Heart right ventricle (tissue), 16 donors: ENCODE data around the gene PCDHGA1. TPM values are rescaled to one million over a fixed set of nuclear protein-coding genes. Genes with fewer than 3 reads are reported as not detected.

Experiments used
- ATAC-seq, 8 donors: fragments of 200-7000 bp; cut with Tn5 transposase; one replicate each; pipeline ENCODE4 v1.9.1; 2020; ENCODE audit warnings: mild to moderate bottlenecking in 8 of 8, moderate library complexity in 8 of 8, moderate number of reproducible peaks in 1 of 8
- DNase-seq, 2 donors: peaks; one replicate each; pipeline ENCODE4 v3.0.0-alpha.2; 2020
- H3K27ac ChIP-seq, 10 donors: fragments of 200-600 bp; sonication (generic) in 2 of 10; one replicate each; pipeline versions ENCODE4 v1.5.0 to v1.8.0; 2020 to 2022; ENCODE audit warnings: mild to moderate bottlenecking in 3 of 10
- H3K27me3 ChIP-seq, 7 donors: fragments of 200-600 bp; one replicate each; pipeline ENCODE4 v1.8.0; 2021 to 2022; ENCODE audit warnings: mild to moderate bottlenecking in 2 of 7
- H3K36me3 ChIP-seq, 9 donors: fragments of 200-600 bp; sonication (generic) in 1 of 9; one replicate each; pipeline versions ENCODE4 v1.5.0 to v1.8.0; 2020 to 2022; ENCODE audit warnings: mild to moderate bottlenecking in 2 of 9
- H3K4me1 ChIP-seq, 9 donors: fragments of 200-600 bp; sonication (generic) in 1 of 9; one replicate each; pipeline versions ENCODE4 v1.5.0 to v1.8.0; 2020 to 2022; ENCODE audit warnings: mild to moderate bottlenecking in 4 of 9
- H3K4me3 ChIP-seq, 10 donors: fragments of 200-600 bp; sonication (generic) in 2 of 10; one replicate each; pipeline versions ENCODE4 v1.5.0 to v1.8.0; 2020 to 2022; ENCODE audit warnings: mild to moderate bottlenecking in 7 of 10, moderate library complexity in 2 of 10
- H3K9me3 ChIP-seq, 11 donors: fragments of 200-600 bp in 10 of 11; sonication (generic) in 2 of 11; one replicate each; pipeline versions ENCODE4 v1.5.0 to v1.8.0; 2013 to 2022; ENCODE audit warnings: mild to moderate bottlenecking in 2 of 11, control low read depth in 1 of 11, moderate library complexity in 1 of 11
- CTCF ChIP-seq, 9 donors: fragments of 200-600 bp; sonication (generic) in 2 of 9; IDR thresholded peaks; one replicate each; pipeline versions ENCODE4 v1.5.0 to v1.8.0; 2021 to 2022; ENCODE audit warnings: antibody characterized with exemption in 9 of 9, mild to moderate bottlenecking in 5 of 9, moderate library complexity in 1 of 9
- WGBS, 2 donors: extraction: QIAGEN DNeasy Blood & Tissue Kit; methylation state at CpG; one replicate each; pipeline ENCODE4 v1.1.7; 2013; ENCODE audit warnings: inconsistent platforms in 1 of 2; 5-methylcytosine and 5-hydroxymethylcytosine counted together
- intact Hi-C, 10 donors: fragments of 100-400 bp; cut with DNase I; formaldehyde crosslinking; loops; one replicate each; pipeline versions ENCODE4 v1.11.1 to v1.14.2; 2022
- polyA plus RNA-seq, 2 donors: library from polyadenylated mRNA; stranded (reverse); fragments of 200-250 nt; gene quantifications; one replicate each; pipeline ENCODE4 v1.2.3, GENCODE V29; 2013
- total RNA-seq, 10 donors: library from RNA; stranded (reverse); fragmentation: NEBNext Ultra II Directional in 3 of 10; extraction: Animal tissue kit (Norgen Biotek cat#: 25700) in 3 of 10; gene quantifications; one replicate each; pipeline versions ENCODE4 v1.2.1 to v1.2.4, GENCODE V29; 2021 to 2023
- donor health status: Arrhythmogenic right ventricular cardiomyopathy.
- donor health status: ischemic (EF 13 %, LVEDD 7.1; RV severe dilation, severe dysfunction).
- donor health status: healthy with polysubstance abuse.
- donor health status: DM: no; HTN: yes; CAD: no.
- donor health status: DM: no; HTN: no; CAD: no.
- donor health status: ischemic (EF 25% LVEDD 6.9; RV normal size, moderate dysfunction).
- donor health status: ischemic (EF 25% LVEDD 5.7; RV mildly dilated, moderate dysfunction).
- donor health status: healthy.
- donor health status: DM: yes; HTN: yes; CAD: no.
- donor health status: Ischemic cardiomyopathy.
- donor health status: ischemic (EF 35%, LVEDD 5.7; RV mildly dilated, moderate dysfunction).
- donor health status: nonischemic (EF 11% LVEDD 7.7; RV severe dilation, severe dysfunction).
- donor health status: DM: yes; HTN: yes; CAD: no.
- donor health status: PGD.
- donor health status: ischemic (EF 29% LVEDD 5.4; RV normal size, mild dysfunction).
- donor health status: nonischemic (EF 23%, LVEDD 6.1; RV moderate dilation, normal function).

PCDHGA1 gene
- total and polyA plus RNA-seq, 12 donors = 0.57 to 5.0 (median 2.6) TPM

GRCh38 chr5:141519605-141520565, 189.6 kb downstream of the PCDHGA1 start:
- intact Hi-C loops = loop anchor here (5.0 to 10.0 kb wide), 9 partner anchors 37 to 105 kb away; partner anchors contain the start of genes PCDHGA12 (in 3 of the 10), PCDHGB7 (in 3 of the 10), PCDHGC3 (in 3 of the 10) and PCDHGA11 (in 2 of the 10)
- H3K27me3 ChIP-seq = no peaks in the 10 kb centered on the region
- 62 to 77% methylated on average over 3 of the region's 3 CpGs for WGBS, 2 donors
- H3K4me3 ChIP-seq = no peak overlapping the region
- no peak for TF ChIP-seq CTCF (IDR thresholded peaks at IDR 0.05)
- H3K36me3 ChIP-seq = peaks cover 0 to 82% (median 9%) of the 10 kb centered on the region in 9 donors
- H3K27ac ChIP-seq = peak overlapping the region; percentile 37 to 94 (median 86)
- ATAC-seq (peak in 1 of 8 donors; percentile 3), DNase-seq (no peak)
- peaks cover 12 to 87% (median 71%) of the 10 kb centered on the region in 9 donors for H3K4me1 ChIP-seq
- no peaks in the 10 kb centered on the region for H3K9me3 ChIP-seq

- peaks cover 0 to 82% (median 12%) of the 10 kb centered on the region in 9 donors for H3K36me3 ChIP-seq
- no peak overlapping the region for H3K4me3 ChIP-seq
- no peaks in the 10 kb centered on the region for H3K9me3 ChIP-seq
- H3K27me3 ChIP-seq = no peaks in the 10 kb centered on the region
- H3K4me1 ChIP-seq = peaks cover 12 to 85% (median 67%) of the 10 kb centered on the region in 9 donors
- H3K27ac ChIP-seq = peak overlapping the region; percentile 37 to 94 (median 86)
- peak; percentile 65 to 87 (median 86) for ATAC-seq
- intact Hi-C loops = loop anchor here (5.0 to 10.0 kb wide), 9 partner anchors 36 to 107 kb away; partner anchors contain the start of genes PCDHGA12 (in 3 of the 10), PCDHGB7 (in 3 of the 10), PCDHGC3 (in 3 of the 10) and PCDHGA11 (in 2 of the 10)
- no peak for TF ChIP-seq CTCF (IDR thresholded peaks at IDR 0.05)
- 13 to 21% methylated on average over 2 of the region's 2 CpGs for WGBS, 2 donors
- peak in 1 of 2 donors; percentile 80 for DNase-seq
Observed at GRCh38 chr5:141521244-141521781, 191.0 kb downstream of the PCDHGA1 start.

- H3K4me3 ChIP-seq = no peak overlapping the region
- TF ChIP-seq CTCF (IDR thresholded peaks at IDR 0.05) = no peak
- intact Hi-C loops = loop anchor here (5.0 to 10.0 kb wide), 9 partner anchors 35 to 108 kb away; partner anchors contain the start of genes PCDHGA12 (in 3 of the 10), PCDHGB7 (in 3 of the 10), PCDHGC3 (in 3 of the 10) and PCDHGA11 (in 2 of the 10)
- peaks cover 0 to 82% (median 20%) of the 10 kb centered on the region in 9 donors for H3K36me3 ChIP-seq
- ATAC-seq (no peak), DNase-seq (no peak)
- 44 to 45% methylated on average over 2 of the region's 2 CpGs for WGBS, 2 donors
- H3K27ac ChIP-seq = peak overlapping the region in 9 of 10 donors; percentile 68 to 94 (median 87)
- H3K27me3 ChIP-seq = no peaks in the 10 kb centered on the region
- H3K4me1 ChIP-seq = peaks cover 12 to 75% (median 62%) of the 10 kb centered on the region in 9 donors
- no peaks in the 10 kb centered on the region for H3K9me3 ChIP-seq
Observed at GRCh38 chr5:141522301-141522700, 192.0 kb downstream of the PCDHGA1 start.

- intact Hi-C loops = loop anchor here (1.0 to 10.0 kb wide), 15 partner anchors 15 to 109 kb away; partner anchors contain the start of genes PCDHGA12 (in 4 of the 10), PCDHGB7 (in 4 of the 10), PCDHGC3 (in 3 of the 10) and PCDHGA11 (in 2 of the 10)
- 86 to 87% methylated on average over 8 of the region's 8 CpGs for WGBS, 2 donors
- H3K27ac ChIP-seq = peak overlapping the region in 8 of 10 donors; percentile 10 to 94 (median 78)
- H3K27me3 ChIP-seq = no peaks in the 10 kb centered on the region
- no peak for ATAC-seq
- H3K9me3 ChIP-seq = no peaks in the 10 kb centered on the region
- H3K36me3 ChIP-seq = peaks cover 0 to 82% (median 16%) of the 10 kb centered on the region in 9 donors
- H3K4me3 ChIP-seq = no peak overlapping the region
- peaks cover 12 to 87% (median 74%) of the 10 kb centered on the region in 9 donors for H3K4me1 ChIP-seq
- no peak for TF ChIP-seq CTCF (IDR thresholded peaks at IDR 0.05)
- no peak for DNase-seq
Observed at GRCh38 chr5:141523991-141524390, 193.7 kb downstream of the PCDHGA1 start.
